PC-9 (cell line): ENCODE results near the gene BUB1. TPM values are rescaled to one million over a fixed set of nuclear protein-coding genes. Genes with fewer than 3 reads are reported as not detected.

Source experiments
- BruUV-seq: library from RNA; stranded (reverse); fragments of 400-500 nt; replicated peaks from 2 replicates; lab custom pipeline; 2021; lab: Mats Ljungman, UMichigan
- CTCF ChIA-PET: fragments of 300-600 bp; sonication (Branson Sonifier 250); formaldehyde crosslinking; loops from one replicate; lab custom pipeline; 2022; ENCODE audit warnings: antibody characterized with exemption; lab: Charles Lee
- POLR2A ChIA-PET: fragments of 300-600 bp; sonication (Branson Sonifier 250); formaldehyde crosslinking; loops from one replicate; lab custom pipeline; 2022; ENCODE audit warnings: antibody characterized with exemption; ENCODE audit not compliant: unreplicated experiment; lab: Charles Lee
- DNase-seq, 2 experiments: peaks; one replicate each; pipeline versions ENCODE4 v3.0.0 to v3.0.0-alpha.2; 2015 to 2022; ENCODE audit warnings: mixed read lengths in 1 of 2
- H2AFZ ChIP-seq: fragments of 200-600 bp; sonication (generic); 2 replicates; pipeline ENCODE4 v1.8.1; 2017; ENCODE audit warnings: antibody characterized with exemption
- H3F3A ChIP-seq: fragments of 200-600 bp; sonication (generic); 2 replicates; pipeline ENCODE4 v1.8.1; 2017; ENCODE audit warnings: antibody characterized with exemption, mild to moderate bottlenecking, low read depth; ENCODE audit not compliant: insufficient read depth
- H3K27ac ChIP-seq: fragments of 200-600 bp; sonication (generic); 2 replicates; pipeline ENCODE4 v1.6.1; 2016; ENCODE audit warnings: mixed run types
- H3K27me3 ChIP-seq: fragments of 200-600 bp; sonication (generic); 2 replicates; pipeline ENCODE4 v1.6.1; 2016; ENCODE audit warnings: low read depth, mixed run types; ENCODE audit not compliant: insufficient read depth
- H3K36me3 ChIP-seq: fragments of 200-600 bp; sonication (generic); 2 replicates; pipeline ENCODE4 v1.6.1; 2016; ENCODE audit warnings: low read depth, mixed run types
- H3K4me1 ChIP-seq: fragments of 200-600 bp; sonication (generic); replicated peaks from 2 replicates; pipeline ENCODE4 v1.6.1; 2016; ENCODE audit warnings: mixed run types; ENCODE audit not compliant: insufficient read depth
- H3K4me2 ChIP-seq: fragments of 200-600 bp; sonication (generic); 2 replicates; pipeline ENCODE4 v1.6.1; 2017; ENCODE audit warnings: mixed run types
- H3K4me3 ChIP-seq: fragments of 200-600 bp; sonication (generic); 2 replicates; pipeline ENCODE4 v1.6.1; 2016; ENCODE audit warnings: mixed run types
- H3K79me2 ChIP-seq: fragments of 200-600 bp; sonication (generic); 2 replicates; pipeline ENCODE4 v1.6.1; 2017; ENCODE audit warnings: low read depth, mixed run types
- H3K9me2 ChIP-seq: fragments of 200-600 bp; sonication (generic); 2 replicates; pipeline ENCODE4 v1.8.1; 2017; ENCODE audit warnings: mild to moderate bottlenecking; ENCODE audit not compliant: insufficient read depth
- H3K9me3 ChIP-seq: fragments of 200-600 bp; sonication (generic); 2 replicates; pipeline ENCODE4 v1.8.1; 2016; ENCODE audit warnings: low read depth; ENCODE audit not compliant: insufficient read depth
- H4K20me1 ChIP-seq: fragments of 200-600 bp; sonication (generic); 2 replicates; pipeline ENCODE4 v1.8.1; 2017; ENCODE audit not compliant: insufficient read depth
- EZH2 ChIP-seq: fragments of 200-600 bp; sonication (generic); IDR thresholded peaks from 2 replicates; pipeline ENCODE4 v1.8.0; 2017; ENCODE audit warnings: antibody characterized with exemption, low read depth
- intact Hi-C: fragments of 100-400 bp; cut with micrococcal nuclease; formaldehyde crosslinking; loops from one replicate; pipeline ENCODE4 v1.10.0; 2022; ENCODE audit not compliant: unreplicated experiment
- total RNA-seq: library from RNA; stranded (reverse); gene quantifications from 2 replicates; pipeline ENCODE4 v1.2.3, GENCODE V29; 2021
- TF ChIP-seq, protein P1 (sequence below): fragments of 200-600 bp; sonication (generic); conservative IDR thresholded peaks from 2 replicates; pipeline ENCODE4 v1.6.1; 2017; ENCODE audit warnings: mixed run types, antibody characterized with exemption, mild to moderate bottlenecking, moderate library complexity

BUB1 gene
- total RNA-seq, 1 experiment from 2014 or later: 74.6 TPM

DNA sequence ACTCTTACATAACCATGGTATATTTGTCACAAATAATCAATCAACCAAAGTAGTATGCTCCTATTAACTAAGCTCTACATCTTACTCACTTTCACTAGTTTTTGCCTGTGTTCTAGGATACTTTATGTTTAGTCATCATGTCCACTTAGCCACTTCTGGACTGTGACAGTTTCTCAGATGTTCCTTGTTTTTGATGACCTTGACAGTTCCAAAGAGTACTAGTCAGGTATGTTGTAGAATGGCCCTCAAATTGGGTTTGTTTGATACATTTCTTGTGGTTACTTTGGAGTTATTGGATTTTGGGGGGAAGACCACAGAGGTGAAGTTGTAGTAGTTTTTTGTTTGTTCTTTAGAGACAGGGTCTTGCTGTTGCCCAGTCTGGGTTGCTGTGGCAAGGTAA is 35.5 kb downstream of the BUB1 start:
- Histone ChIP-seq H2AFZ (no peak overlapping the region), H3K36me3 (peaks cover 13% of the 10 kb centered on the region), H3K27me3 (no peaks in the 10 kb centered on the region), H3K4me1 (no peaks in the 10 kb centered on the region), H3K9me3 (no peaks in the 10 kb centered on the region), H3K4me3 (no peak overlapping the region), H3K79me2 (0 out of 2 replicates have a peak, but pooled peaks cover 3% of the 10 kb centered on the region), H3F3A (no peaks in the 10 kb centered on the region; the same call in 1 of the 2 replicates), H3K4me2 (no peak overlapping the region), H3K27ac (no peak overlapping the region), H4K20me1 (no peaks in the 10 kb centered on the region), H3K9me2 (no peaks in the 10 kb centered on the region)
- BruUV-seq: no TSS peak
- CTCF ChIA-PET: no interaction called here
- no peak for DNase-seq
- POLR2A ChIA-PET: no interaction called here
- TF ChIP-seq, protein P1, sequence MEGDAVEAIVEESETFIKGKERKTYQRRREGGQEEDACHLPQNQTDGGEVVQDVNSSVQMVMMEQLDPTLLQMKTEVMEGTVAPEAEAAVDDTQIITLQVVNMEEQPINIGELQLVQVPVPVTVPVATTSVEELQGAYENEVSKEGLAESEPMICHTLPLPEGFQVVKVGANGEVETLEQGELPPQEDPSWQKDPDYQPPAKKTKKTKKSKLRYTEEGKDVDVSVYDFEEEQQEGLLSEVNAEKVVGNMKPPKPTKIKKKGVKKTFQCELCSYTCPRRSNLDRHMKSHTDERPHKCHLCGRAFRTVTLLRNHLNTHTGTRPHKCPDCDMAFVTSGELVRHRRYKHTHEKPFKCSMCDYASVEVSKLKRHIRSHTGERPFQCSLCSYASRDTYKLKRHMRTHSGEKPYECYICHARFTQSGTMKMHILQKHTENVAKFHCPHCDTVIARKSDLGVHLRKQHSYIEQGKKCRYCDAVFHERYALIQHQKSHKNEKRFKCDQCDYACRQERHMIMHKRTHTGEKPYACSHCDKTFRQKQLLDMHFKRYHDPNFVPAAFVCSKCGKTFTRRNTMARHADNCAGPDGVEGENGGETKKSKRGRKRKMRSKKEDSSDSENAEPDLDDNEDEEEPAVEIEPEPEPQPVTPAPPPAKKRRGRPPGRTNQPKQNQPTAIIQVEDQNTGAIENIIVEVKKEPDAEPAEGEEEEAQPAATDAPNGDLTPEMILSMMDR: no peak
- TF ChIP-seq EZH2: no peak
- intact Hi-C loops: no loop called here

DNA sequence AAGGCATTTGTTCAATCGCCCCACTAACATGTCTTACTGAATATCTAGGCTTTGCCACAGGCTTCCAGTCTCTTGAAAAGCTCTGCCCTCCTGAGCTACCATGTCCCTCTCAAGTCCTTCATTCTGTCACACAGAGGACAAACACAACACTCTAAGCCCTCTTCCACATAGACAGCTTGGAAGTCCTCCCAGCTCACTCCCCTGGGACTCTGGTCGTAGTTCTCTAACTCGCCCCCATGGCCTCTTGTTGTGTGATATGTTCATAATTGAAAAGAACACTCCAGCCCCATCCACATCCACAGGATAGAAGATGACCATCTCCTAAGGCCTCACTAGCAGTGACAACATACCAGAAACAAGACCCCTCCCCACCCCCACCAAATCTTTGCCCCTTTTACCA is 37.9 kb downstream of the BUB1 start:
- Histone ChIP-seq H4K20me1 (no peaks in the 10 kb centered on the region), H3K27me3 (no peaks in the 10 kb centered on the region), H3K36me3 (peaks cover 13% of the 10 kb centered on the region), H3K79me2 (no peaks in the 10 kb centered on the region), H3F3A (no peaks in the 10 kb centered on the region), H2AFZ (no peak overlapping the region), H3K4me3 (no peak overlapping the region), H3K9me2 (no peaks in the 10 kb centered on the region), H3K4me2 (no peak overlapping the region), H3K9me3 (no peaks in the 10 kb centered on the region), H3K4me1 (no peaks in the 10 kb centered on the region), H3K27ac (no peak overlapping the region)
- DNase-seq: no peak
- TF ChIP-seq EZH2: no peak
- TF ChIP-seq, protein P1: no peak
- intact Hi-C loops: no loop called here
- no TSS peak for BruUV-seq
- ChIA-PET POLR2A (no interaction called here), CTCF (no interaction called here)

DNA sequence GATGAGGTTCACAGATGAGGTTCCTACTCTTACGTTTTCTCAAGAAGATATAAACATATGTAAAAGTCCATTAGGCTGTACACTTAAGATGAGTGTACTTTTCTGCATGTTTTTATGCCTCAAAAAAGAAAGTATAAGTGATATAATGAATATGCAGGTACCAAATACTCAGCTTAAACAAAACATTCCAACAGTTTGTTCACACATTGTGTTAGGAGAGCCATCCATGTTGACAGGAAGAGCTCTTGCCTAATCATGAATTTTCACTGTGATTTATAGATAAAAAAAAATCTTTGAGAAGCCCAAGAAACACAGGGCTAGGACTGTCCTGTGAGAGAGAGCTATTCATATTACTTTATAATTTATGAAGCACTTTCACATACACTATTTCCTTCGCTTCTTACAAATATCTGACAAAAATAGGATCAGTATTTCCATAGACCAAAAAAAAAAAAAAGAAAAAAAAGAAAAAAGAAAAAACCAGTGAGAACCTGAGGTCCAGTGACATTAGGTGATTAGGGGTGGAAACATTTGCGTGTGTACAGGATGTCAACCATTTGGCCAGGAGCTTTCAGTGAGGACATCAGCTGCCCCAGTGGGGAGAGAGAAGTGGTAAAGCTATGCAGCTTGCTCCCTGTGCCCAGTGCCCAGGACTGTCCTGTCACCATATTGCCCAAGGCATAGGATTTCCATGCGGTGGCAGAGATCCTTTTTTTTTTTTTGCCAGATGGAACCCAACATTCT is 38.7 kb downstream of the BUB1 start:
- POLR2A ChIA-PET: no interaction called here
- no peak overlapping the region for H3K27ac ChIP-seq
- H3K4me1 ChIP-seq: no peaks in the 10 kb centered on the region
- H2AFZ ChIP-seq: no peak overlapping the region
- no TSS peak for BruUV-seq
- no peaks in the 10 kb centered on the region for H3K79me2 ChIP-seq
- no peaks in the 10 kb centered on the region for H3K9me2 ChIP-seq
- H3K4me2 ChIP-seq: no peak overlapping the region
- CTCF ChIA-PET: no interaction called here
- H3K36me3 ChIP-seq: peaks cover 13% of the 10 kb centered on the region
- intact Hi-C loops: no loop called here
- no peaks in the 10 kb centered on the region for H4K20me1 ChIP-seq
- no peaks in the 10 kb centered on the region for H3K9me3 ChIP-seq
- no peaks in the 10 kb centered on the region for H3K27me3 ChIP-seq
- no peak for DNase-seq
- no peaks in the 10 kb centered on the region for H3F3A ChIP-seq
- TF ChIP-seq, protein P1: no peak
- no peak overlapping the region for H3K4me3 ChIP-seq
